COLO668 (cell line): Measurements from ENCODE around the gene SLC22A23.

Source experiments
- DNase-seq: peaks from one replicate; lab custom pipeline; 2025; ENCODE audit not compliant: unreplicated experiment; lab: John Stamatoyannopoulos, UW

Gene SLC22A23

GRCh38 chr6:3322366-3322890, 134.4 kb downstream of the SLC22A23 start:
- DNase-seq: peak; percentile 19

DNA sequence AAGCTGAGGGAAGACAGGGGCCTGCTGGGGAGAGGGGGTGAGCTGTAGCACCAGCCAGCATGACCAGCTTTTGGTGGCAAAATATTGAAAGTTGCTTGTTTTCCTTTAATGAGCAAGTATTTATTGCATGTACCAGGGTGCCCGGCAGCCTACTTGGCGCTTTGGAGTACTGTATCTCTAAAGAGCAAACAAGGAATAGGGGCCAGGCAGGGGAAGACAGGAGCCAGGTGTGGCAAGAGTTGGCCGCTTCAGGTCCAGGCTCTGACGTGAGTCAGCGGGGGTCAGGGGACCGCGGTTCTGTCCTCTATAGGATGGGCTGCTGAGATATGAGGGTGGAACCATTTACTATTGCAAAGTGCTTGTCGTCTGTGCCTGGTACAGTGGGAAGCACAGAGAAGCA, 135.0 kb downstream of the SLC22A23 start:
- no peak for DNase-seq

DNA sequence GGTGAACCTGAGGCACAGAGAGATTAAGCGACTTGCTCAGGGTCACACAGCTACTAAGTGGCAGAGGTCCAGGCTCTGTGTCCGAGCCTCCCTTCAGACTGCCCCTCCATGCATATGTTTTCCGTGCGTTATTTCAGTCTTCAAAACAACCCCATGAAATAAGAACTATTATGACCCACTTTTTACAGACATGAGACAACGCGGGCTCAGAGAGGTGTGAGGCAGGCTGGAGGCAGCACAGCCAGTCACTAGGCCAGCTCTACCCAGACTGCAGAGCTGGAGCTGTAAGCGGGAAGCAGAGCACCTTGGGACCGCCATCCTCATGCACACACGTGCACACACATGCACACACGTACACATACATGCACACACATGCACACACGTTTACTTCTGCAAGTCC, 135.8 kb downstream of the SLC22A23 start:
- no peak for DNase-seq

DNA sequence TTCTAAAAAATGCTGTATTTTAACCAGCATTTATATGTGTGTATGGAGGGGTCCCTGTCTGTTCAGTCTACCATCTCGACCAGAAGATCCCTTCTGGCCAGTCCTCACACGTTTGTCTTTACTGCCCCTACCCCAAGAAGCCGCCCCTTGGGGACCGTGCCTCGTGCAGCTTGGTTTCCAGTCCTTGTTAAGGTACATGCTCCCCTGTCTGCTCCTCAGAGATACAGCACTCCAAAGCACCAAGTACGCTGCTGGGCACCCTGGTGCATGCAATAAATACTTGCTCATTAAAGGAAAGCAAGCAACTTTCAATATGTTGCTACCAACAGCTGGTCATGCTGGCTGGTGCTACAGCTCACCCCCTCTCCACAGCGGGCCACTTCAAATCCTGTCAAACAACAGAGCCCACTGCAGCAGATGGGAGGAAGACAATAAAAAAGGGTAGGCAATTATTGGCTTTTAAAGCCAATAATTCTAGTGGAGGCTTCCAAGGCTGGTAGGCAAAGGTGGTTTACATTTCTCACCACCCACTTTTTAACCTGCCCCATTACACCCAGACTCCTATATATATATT, 136.5 kb downstream of the SLC22A23 start:
- no peak for DNase-seq

DNA sequence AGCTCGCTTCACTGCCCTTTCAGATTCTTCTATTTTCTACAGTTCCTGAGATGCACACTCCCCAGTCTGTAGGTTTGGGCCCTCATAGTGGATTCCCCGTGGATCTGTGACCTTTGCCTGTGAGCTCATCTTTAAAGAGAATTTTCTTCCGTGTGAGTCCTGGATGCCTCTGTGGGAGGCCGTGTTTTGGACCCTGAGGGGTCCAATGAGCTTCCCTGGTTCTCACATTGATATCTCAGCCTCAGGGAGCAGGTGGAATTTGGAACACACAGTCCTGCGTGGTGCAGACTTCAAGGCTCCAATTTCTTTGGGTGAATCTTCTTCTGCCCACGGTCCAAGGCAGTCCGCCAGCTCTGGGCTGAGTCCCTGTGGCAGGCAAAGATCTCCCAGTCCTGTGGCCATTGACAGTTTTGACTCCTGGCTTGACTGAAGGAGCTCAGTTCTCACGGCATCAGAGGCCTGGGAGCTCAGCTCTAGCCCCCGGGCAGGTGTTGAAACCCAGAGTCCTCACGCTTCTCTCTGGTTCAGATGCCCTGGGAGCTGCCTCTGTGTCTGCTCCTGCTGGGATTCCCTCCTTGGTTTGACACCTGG, 137.1 kb downstream of the SLC22A23 start:
- no peak for DNase-seq

DNA sequence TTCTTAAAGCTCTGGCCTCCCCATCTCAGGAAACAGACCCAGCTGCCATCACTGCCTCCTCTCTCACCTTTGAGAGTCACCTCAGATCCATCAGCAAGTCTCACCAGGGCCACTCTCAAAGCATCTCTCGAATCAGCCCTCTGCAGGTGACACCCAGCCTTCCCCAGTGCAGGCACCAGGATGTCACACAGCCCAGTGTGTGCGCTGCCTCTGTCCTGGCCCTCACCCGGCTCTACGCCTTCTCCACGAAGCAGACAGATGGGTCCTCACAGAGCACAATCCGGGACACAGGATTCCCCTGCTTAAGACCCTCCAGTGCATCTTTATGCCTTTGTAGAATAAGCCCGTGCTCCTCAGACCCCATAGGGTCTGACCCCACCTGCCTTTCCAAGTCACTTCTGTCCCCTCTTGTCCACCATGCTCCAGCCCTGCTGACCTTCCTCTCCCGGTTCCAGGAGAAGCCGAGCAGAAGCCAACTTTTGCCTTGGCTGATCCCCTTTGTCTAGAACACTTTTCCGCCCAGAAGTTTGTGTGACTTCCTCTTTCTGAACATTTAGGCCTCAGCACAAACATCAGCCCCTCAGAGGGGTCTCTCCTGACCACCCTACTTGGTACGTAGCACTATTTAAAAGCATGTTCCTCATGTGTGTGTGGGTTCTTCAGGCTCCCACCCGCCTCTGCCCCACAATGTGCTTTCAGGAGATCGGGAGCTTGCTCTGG, 137.9 kb downstream of the SLC22A23 start:
- DNase-seq: no peak

DNA sequence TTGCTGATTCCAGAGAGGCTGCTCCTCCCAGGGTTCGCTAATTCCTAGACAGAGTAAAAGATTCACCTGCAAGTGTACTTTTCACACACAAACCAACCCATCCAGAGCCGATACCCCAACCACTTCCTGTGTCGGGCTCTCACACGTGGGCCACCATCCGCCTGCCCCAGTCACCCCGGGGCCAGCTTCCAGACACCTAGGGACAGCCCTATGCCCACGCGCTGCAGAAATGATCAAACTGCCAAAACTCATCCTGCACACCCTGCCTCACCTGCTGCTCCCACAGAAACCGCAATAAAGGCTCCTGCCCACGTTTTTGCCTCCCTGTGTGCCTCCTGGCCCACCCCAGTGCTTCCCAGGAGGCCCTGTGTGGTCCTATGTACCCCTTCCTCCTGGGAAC, 138.6 kb downstream of the SLC22A23 start:
- no peak for DNase-seq

- no peak for DNase-seq
These were observed 139.1 kb downstream of the SLC22A23 start for GRCh38 chr6:3317741-3318211.

DNA sequence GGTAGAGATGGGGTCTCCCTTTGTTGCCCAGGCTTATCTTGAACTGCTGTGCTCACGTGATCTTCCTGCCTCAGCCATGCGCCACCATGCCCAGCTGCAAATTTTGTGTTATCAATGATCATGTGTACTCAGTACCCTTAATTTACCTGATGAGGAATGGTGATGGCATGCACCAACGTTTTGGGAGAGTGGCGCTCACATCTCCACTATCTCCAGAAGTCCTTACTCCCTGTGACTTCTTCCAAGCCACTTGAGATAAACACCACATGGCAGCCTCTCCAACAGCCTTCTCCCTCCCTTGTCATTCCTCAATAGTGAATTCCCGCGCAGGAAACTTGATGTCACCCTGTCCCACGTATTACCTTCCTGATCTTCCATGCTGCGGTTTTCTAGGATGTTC, 140.0 kb downstream of the SLC22A23 start:
- no peak for DNase-seq

GRCh38 chr6:3316331-3316730, 140.5 kb downstream of the SLC22A23 start:
- no peak for DNase-seq

DNA sequence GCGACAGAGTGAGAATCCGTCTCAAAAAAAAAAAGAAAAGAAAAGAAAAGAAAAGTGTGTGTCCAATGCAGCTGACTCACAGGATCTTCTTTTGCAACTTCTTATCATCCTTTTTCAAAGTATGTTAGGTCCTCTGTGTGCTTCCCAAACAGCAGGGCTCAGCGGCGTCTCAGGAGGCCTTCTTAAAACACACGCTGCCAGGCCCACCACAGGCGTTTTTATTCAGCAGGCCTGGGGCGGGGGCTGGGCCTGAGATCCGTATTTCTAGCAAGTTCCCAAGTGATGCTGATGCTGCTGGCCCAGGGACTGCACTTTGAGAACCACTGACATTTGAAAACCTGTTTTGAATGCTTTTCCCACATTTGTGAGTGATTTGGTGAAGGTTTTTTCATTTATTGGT, 141.0 kb downstream of the SLC22A23 start:
- no peak for DNase-seq

- no peak for DNase-seq
These were observed 142.0 kb downstream of the SLC22A23 start for GRCh38 chr6:3314621-3315467.

GRCh38 chr6:3314176-3314575, 142.7 kb downstream of the SLC22A23 start:
- DNase-seq: no peak

DNA sequence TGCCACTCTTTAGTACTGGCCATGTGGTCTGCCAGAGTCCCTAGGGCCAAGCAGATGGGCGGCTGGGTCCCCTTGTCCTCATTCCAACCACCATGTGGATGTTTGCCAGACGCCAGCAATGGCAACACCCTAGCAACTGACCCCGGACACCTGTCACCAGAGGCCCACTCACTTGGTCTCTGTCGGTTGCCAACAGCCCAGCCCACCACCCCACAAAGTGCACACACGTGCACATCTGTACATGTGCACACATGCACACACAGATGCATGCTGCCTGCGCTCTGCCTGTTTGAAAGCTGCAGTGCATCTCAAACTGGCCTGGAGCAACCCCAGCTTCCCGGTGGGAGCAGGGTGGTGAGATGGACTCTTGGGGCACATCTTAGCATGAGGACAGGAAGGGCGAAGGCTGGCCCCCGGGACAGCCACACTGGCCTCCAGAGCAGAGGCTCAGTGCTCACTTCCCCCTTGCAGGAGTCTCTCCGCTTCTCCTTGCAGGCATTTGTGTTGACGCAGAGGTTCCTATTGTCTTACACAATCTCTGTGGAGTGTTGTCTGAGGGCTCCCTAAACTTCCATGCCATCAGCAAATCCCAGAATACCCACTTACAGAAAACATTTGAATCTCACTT, 144.1 kb downstream of the SLC22A23 start:
- no peak for DNase-seq

DNA sequence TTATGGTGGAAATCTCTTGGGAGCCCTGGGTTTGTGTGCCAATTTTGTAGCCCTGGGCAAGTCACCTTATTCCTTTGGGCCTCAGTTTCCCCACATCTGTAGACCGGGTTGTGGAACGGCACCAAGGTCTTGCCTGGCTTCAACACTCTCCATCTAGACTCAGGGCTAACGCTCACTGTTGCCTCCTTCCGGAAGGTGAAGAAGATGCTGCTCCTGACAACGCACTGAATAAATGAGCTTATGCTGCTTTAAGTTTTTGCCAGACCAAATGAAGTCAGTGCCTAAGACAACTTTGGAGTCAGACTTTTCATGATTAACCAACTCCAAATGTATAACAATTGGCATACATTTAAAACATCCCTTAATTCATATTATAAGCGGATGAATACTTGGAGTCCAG, 145.0 kb downstream of the SLC22A23 start:
- DNase-seq: no peak

DNA sequence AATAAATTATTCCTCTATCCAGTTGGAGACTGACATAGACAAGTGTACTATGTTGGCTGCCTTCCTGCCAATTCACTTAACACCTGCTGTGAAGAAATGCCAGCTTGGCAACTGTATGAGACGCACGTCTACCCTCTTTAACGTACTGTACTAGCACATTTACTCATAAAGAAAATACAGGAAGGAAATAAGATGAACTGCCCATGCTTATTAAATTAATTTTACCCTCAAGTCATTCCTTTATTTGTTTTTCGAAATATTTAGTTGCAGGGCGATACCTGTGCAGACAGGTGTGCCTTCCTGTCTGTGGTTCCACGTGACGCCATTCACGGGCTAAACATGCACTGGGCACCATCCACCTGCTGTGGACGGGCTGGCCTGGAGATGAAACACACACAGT, 146.1 kb downstream of the SLC22A23 start:
- no peak for DNase-seq

- no peak for DNase-seq
These were observed 146.8 kb downstream of the SLC22A23 start for GRCh38 chr6:3310051-3310448.

DNA sequence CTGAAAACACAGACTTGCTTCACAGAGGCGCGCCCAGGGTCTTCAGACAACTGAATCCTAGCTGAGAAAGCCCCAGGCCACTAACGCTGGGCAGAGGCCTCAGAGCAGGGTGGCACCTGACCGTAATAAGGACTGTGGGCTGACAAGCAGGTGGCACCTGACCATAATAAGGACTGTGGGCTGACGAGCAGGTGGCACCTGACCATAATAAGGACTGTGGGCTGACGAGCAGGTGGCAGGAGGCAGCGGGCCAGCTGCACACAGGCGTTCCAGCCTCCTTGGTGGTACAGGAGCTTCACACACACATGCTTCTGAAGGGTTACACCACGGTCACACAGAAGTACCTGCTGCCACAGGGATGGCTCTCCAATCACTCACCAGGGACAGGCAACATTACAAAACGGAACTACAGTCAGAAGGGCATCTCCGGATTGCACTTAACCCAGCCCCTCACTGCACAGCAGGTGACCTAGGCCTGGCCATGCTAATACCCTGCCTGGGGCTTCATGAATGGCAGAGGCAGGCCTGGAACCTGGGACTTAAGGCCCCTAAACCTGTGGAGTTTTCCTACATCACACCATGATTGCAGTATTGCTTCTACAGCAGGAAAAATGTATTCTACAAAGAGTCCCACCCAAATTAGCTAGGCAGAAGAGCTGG, 147.3 kb downstream of the SLC22A23 start:
- peak; percentile 84 for DNase-seq

GRCh38 chr6:3308106-3308505, 148.7 kb downstream of the SLC22A23 start:
- DNase-seq: no peak

GRCh38 chr6:3307436-3307835, 149.4 kb downstream of the SLC22A23 start:
- no peak for DNase-seq
